ENCODE measurements around the gene DCTN5.
"Not testable (repeated sequence)": the region's sequence is repeated elsewhere in the genome, so short reads cannot be mapped to it uniquely, and the experiment has no call there.

Gene DCTN5

GRCh38 chr16:23608194-23608593 is 33.1 kb upstream of the DCTN5 start:
- DNase-seq (ENCODE audit: low spot score) = no peak
- no peak for TF ChIP-seq CTCF (IDR thresholded peaks at IDR 0.05; ENCODE audit: extremely low read depth, missing control alignments)

- TF ChIP-seq CTCF (IDR thresholded peaks at IDR 0.05; ENCODE audit: extremely low read depth, missing control alignments) = no peak
- no peak for DNase-seq (ENCODE audit: low spot score)
Observed at GRCh38 chr16:23609929-23610328, 31.3 kb upstream of the DCTN5 start.

GRCh38 chr16:23610905-23611304 is 30.4 kb upstream of the DCTN5 start:
- DNase-seq (ENCODE audit: low spot score) = not testable (repeated sequence)

GRCh38 chr16:23611936-23612335 is 29.3 kb upstream of the DCTN5 start:
- DNase-seq (ENCODE audit: low spot score) = no peak
- no peak for TF ChIP-seq CTCF (IDR thresholded peaks at IDR 0.05; ENCODE audit: extremely low read depth, missing control alignments)

- TF ChIP-seq CTCF (IDR thresholded peaks at IDR 0.05; ENCODE audit: extremely low read depth, missing control alignments) = no peak
- no peak for DNase-seq (ENCODE audit: low spot score)
Observed at GRCh38 chr16:23615805-23616204, 25.5 kb upstream of the DCTN5 start.

- TF ChIP-seq CTCF (IDR thresholded peaks at IDR 0.05; ENCODE audit: extremely low read depth, missing control alignments) = no peak
- no peak for DNase-seq (ENCODE audit: low spot score)
Observed at GRCh38 chr16:23624092-23624491, 17.2 kb upstream of the DCTN5 start.

GRCh38 chr16:23629516-23629915 is 11.8 kb upstream of the DCTN5 start:
- TF ChIP-seq CTCF (IDR thresholded peaks at IDR 0.05; ENCODE audit: extremely low read depth, missing control alignments) = no peak
- DNase-seq (ENCODE audit: low spot score) = no peak

GRCh38 chr16:23631874-23632273 is 9.4 kb upstream of the DCTN5 start:
- DNase-seq (ENCODE audit: low spot score) = not testable (repeated sequence)

All from GM20000 (cell line).